HCEC 1CT (cell line): ENCODE measurements around the gene TSN.

ENCODE experiments used
- DNase-seq: peaks from one replicate; pipeline ENCODE4 v3.0.0-alpha.2; 2017

The TSN gene

DNA sequence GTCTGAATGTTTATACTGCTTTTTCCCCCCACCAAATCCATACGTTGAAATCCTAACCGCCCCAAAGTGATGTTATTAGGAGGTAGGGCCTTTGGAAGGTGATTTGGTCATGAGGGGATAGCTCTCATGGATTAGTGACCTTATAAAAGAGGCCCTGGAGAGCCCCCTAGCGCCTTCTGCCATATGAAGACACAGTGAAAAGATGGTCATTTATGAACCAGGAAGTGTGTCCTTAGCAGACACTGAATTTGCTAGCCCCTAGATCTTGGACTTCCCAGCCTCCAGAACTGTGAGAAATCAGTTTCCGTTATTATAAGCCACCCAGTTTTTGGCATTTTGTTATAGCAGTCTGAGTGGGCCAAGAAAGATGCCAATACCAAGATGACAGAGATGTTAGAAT lies 7.2 kb upstream of the TSN start:
- DNase-seq, result peak; percentile 69

DNA sequence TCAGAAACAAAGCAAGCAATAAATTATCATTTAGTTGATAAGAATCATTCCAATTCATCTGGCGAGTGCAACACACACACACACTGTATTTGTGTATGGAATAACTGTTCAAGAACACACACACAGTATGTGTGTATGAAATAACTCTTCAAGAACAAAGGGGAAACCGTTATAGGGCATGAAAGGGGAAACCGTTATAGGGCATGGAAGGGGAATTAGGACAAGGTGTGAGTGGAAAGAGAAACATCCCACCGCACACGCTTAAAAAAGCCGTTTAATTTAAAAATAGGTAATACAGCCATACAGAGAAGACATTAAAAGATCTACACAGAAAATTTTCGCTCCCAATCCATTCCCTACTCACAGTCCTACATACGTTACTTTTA lies 607 bp upstream of the TSN start:
- DNase-seq, result no peak

DNA sequence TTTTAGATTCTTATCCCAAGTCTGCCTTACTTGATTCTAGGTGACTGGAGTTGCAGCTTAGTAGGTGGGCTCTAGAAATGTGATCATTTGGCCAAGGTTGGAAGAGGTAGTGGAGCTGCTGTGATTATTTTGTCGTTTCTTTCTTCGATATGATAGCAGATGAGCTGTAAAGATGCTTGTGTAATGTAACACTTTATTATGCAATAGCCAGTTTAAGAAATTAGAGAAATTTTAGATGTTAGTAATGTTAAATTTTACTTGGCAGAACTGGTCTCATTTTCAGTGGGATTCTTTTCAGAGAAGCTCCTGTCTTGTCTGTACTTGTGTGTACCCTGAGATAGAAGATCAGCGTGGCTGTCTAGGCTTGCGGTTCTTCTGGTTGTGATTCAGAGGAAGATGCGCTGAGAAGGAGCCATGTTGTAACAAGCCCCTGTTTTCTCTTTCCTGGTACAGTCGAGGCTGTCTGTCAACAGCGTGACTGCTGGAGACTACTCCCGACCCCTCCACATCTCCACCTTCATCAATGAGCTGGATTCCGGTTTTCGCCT lies 9.3 kb downstream of the TSN start:
- DNase-seq, result no peak

DNA sequence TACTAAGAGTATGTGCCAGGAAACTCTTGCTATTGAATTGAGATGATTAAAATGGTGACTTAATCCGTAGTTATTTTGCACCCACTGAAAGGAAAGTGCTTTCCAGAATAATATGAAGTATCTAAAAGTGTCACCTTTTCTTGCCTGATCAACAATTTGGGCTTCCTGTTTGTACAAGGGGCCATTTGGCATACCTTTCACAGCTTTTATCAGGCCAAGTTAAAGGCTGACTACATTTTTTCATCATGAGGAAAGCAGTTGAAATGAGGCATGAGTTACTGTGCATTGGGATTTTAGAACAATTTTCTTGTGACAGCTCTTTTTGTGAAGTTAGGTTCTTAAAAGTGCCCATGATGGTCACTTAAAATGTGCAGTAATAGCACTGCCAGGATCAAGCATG lies 11.2 kb downstream of the TSN start:
- no peak for DNase-seq

- no peak for DNase-seq
Measured at GRCh38 chr2:121768143-121768755, 12.8 kb downstream of the TSN start.

GRCh38 chr2:121771976-121772742 lies 16.7 kb downstream of the TSN start:
- DNase-seq, result no peak

GRCh38 chr2:121774235-121774634 lies 18.8 kb downstream of the TSN start:
- no peak for DNase-seq

- DNase-seq, result no peak
Measured at GRCh38 chr2:121776361-121776760, 20.9 kb downstream of the TSN start.

GRCh38 chr2:121776885-121777698 lies 21.6 kb downstream of the TSN start:
- no peak for DNase-seq

DNA sequence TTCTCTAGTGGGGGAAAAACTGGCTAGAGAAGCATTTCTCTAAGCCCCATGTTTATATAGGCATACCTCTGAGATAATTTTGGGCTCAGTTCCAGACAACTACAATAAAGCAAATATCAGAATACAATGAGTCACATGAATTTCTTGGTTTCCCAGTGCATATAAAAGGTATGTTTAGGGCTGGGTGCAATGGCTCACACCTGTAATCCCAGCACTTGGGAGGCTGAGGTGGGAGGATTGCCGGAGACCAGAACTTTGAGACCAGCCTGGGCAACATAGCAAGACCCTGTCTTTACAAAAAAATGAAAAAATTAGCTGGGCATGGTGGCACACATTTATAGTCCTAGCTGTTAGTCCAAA lies 22.2 kb downstream of the TSN start:
- peak; percentile 47 for DNase-seq

GRCh38 chr2:121778741-121779487 lies 23.5 kb downstream of the TSN start:
- no peak for DNase-seq

GRCh38 chr2:121783180-121783579 lies 27.7 kb downstream of the TSN start:
- DNase-seq, result no peak

- no peak for DNase-seq
Measured at GRCh38 chr2:121788685-121789084, 33.2 kb downstream of the TSN start.

DNA sequence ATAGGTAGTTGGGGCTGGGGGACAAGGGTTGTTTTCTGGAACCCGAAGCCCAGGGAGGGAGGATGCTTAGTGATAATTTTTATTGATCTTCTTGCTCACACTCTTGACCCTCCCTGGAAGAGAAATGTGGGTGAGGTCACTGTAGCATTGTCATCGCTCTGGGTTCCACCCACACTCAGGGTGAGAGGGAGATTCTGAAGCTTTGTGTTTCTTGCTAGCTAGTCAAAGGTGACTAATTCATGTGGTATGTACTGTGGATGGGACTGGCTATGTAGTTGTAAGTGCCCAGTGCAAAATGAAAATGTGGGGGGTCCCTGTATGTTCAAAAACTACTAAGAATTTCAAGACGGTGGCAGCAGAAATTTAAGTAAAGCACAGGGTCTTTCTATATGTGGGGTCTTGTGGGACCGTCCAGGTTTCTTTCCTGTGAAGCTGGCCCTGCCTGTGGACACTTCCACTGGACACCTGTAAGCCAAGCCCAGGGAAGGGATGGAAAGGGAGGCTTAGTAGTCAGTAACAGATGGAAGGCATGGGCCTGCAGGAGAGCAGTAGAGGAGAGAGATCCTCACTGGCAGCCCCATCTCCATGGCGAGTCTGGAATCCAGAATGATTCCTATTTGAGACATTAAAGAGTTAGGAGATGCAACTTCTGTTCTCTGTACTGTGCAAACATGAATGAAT lies 35.0 kb downstream of the TSN start:
- peak; percentile 85 for DNase-seq

DNA sequence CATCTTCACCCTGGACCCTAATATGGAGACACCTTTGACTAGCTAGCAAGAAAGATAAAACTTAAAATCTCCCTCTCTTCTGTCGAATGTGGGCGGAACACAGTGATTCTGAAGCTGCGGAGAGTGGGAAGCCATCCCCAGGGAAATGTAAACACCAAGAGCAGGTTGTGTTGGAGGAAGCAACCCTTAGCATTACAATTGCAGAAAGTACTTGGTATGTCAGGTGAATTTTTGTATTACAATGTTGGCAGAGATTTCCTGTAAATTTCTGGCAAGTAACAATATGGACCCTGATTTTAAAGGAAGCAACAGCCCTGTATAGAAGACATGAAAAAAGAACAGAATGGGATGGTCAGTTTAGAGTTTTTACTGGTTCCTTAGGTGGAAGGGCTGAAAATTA lies 35.8 kb downstream of the TSN start:
- DNase-seq, result no peak

- no peak for DNase-seq
Measured at GRCh38 chr2:121791801-121792221, 36.4 kb downstream of the TSN start.

DNA sequence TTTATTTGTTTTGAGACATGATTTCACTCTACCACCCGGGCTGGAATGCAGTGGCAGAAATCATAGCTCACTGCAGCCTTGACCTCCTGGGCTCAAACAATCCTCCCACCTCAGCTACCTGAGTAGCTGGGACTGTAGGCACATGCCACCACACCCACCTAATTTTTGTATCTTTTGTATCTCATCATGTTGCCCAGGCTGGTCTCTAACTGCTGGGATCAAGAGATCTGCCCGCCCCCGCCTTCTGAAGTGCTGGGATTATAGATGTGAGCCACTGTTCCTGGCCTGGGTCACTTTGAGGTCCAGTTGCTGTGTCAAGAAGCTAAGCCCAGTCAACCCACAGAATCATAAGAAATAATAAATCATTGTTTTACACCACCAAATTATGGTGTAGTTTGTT lies 38.4 kb downstream of the TSN start:
- DNase-seq, result no peak

- no peak for DNase-seq
Measured at GRCh38 chr2:121794233-121794632, 38.8 kb downstream of the TSN start.

DNA sequence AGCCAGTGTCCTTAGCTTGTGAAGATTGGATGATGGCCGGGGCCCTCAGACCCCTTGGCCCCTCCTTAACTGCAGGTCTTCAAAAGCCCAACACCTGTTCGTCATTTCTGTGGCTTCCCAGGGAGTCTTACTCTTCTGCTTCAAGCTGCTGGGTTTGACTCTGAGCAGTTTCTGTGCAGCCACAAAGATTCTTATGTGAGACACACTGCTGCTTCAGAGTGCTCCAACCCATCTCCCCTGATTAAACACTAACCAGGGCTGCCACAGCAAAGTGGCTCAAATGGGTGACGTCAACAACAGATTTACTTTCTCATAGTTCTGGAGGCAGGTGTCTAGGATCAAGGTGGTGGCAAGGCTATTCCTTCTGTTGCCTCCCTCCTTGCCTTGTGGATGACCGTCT lies 40.8 kb downstream of the TSN start:
- DNase-seq, result no peak

GRCh38 chr2:121798617-121799016 lies 43.2 kb downstream of the TSN start:
- DNase-seq, result no peak

DNA sequence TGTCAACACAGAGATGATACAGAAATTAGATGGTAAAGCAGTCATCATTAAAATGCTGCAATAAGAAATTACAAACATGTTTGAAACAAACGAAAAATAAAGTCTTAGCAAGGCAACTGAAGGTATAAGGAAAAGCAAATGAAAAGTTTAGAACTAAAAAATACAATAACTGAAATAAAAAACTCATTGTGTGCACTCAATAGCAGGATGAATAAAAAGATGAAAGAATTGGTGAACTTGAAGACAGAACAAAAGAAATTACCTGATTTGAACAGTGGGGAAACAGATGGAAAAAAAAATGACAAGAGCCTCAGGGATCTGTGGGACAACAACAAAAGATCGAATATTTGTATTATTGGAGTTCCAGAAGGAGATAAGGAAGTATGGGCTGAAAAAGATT lies 46.5 kb downstream of the TSN start:
- no peak for DNase-seq

DNA sequence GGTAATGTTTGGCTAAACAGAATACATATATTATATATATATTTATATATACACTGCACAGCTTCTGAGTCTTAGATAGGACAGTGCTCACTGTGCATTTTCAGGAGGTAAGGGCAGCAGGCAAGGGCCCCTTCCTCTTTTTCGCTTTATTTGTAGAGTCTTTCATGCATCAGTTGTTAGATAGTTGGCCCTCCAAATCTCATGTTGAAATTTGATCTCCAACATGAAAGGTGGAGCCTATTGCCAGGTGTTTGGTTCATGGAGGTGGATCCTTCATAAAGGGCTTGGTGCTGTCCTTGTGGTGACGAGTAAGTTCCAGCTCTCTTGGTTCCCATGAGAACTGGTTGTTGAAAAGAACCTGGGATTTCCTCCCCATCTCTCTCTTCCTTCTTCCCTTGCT lies 48.1 kb downstream of the TSN start:
- no peak for DNase-seq
